Measurements from ENCODE around the gene YAP1. TPM values are rescaled to one million over a fixed set of nuclear protein-coding genes. Genes with fewer than 3 reads are reported as not detected.
"Not testable (repeated sequence)": the region's sequence is repeated elsewhere in the genome, so short reads cannot be mapped to it uniquely, and the experiment has no call there.

Gene YAP1
- polyA plus RNA-seq, 3 donors, result 193 to 197 (median 196) TPM

- no peak for DNase-seq (ENCODE audit: low read depth in 3 of 3, low spot score in 2 of 3)
These were observed 86.1 kb downstream of the YAP1 start for GRCh38 chr11:102196351-102196750.

- DNase-seq (ENCODE audit: low read depth in 3 of 3, low spot score in 2 of 3), result no peak
These were observed 86.6 kb downstream of the YAP1 start for GRCh38 chr11:102196816-102197215.

GRCh38 chr11:102197670-102198139, 87.5 kb downstream of the YAP1 start:
- no peak for DNase-seq (ENCODE audit: low read depth in 3 of 3, low spot score in 2 of 3)

- no peak for DNase-seq (ENCODE audit: low read depth in 3 of 3, low spot score in 2 of 3)
These were observed 89.4 kb downstream of the YAP1 start for GRCh38 chr11:102199673-102200072.

- not testable (repeated sequence) for DNase-seq (ENCODE audit: low read depth in 3 of 3, low spot score in 2 of 3)
These were observed 90.1 kb downstream of the YAP1 start for GRCh38 chr11:102200325-102200724.

- no peak for DNase-seq (ENCODE audit: low read depth in 3 of 3, low spot score in 2 of 3)
These were observed 91.5 kb downstream of the YAP1 start for GRCh38 chr11:102201776-102202175.

GRCh38 chr11:102202972-102203371, 92.7 kb downstream of the YAP1 start:
- DNase-seq (ENCODE audit: low read depth in 3 of 3, low spot score in 2 of 3), result no peak

- no peak for DNase-seq (ENCODE audit: low read depth in 3 of 3, low spot score in 2 of 3)
These were observed 93.9 kb downstream of the YAP1 start for GRCh38 chr11:102204174-102204573.

GRCh38 chr11:102205805-102206204, 95.6 kb downstream of the YAP1 start:
- DNase-seq (ENCODE audit: low read depth in 3 of 3, low spot score in 2 of 3), result no peak

GRCh38 chr11:102208835-102209234, 98.6 kb downstream of the YAP1 start:
- DNase-seq (ENCODE audit: low read depth in 3 of 3, low spot score in 2 of 3), result no peak

GRCh38 chr11:102214623-102215022, 104.4 kb downstream of the YAP1 start:
- DNase-seq (ENCODE audit: low read depth in 3 of 3, low spot score in 2 of 3), result no peak

- no peak for DNase-seq (ENCODE audit: low read depth in 3 of 3, low spot score in 2 of 3)
These were observed 106.3 kb downstream of the YAP1 start for GRCh38 chr11:102216433-102217075.

GRCh38 chr11:102220728-102221467, 110.7 kb downstream of the YAP1 start:
- no peak for DNase-seq (ENCODE audit: low read depth in 3 of 3, low spot score in 2 of 3)

GRCh38 chr11:102223859-102224258, 113.6 kb downstream of the YAP1 start:
- DNase-seq (ENCODE audit: low read depth in 3 of 3, low spot score in 2 of 3), result no peak

GRCh38 chr11:102225689-102226568, 115.7 kb downstream of the YAP1 start:
- DNase-seq (ENCODE audit: low read depth in 3 of 3, low spot score in 2 of 3), result no peak

- DNase-seq (ENCODE audit: low read depth in 3 of 3, low spot score in 2 of 3), result no peak
These were observed 116.6 kb downstream of the YAP1 start for GRCh38 chr11:102226702-102227490.

GRCh38 chr11:102229510-102230123, 119.4 kb downstream of the YAP1 start:
- DNase-seq (ENCODE audit: low read depth in 3 of 3, low spot score in 2 of 3), result no peak

- no peak for DNase-seq (ENCODE audit: low read depth in 3 of 3, low spot score in 2 of 3)
These were observed 119.9 kb downstream of the YAP1 start for GRCh38 chr11:102230186-102230585.

- DNase-seq (ENCODE audit: low read depth in 3 of 3, low spot score in 2 of 3), result no peak
These were observed 120.7 kb downstream of the YAP1 start for GRCh38 chr11:102230911-102231310.

Data from right renal cortex interstitium (tissue), 3 donors.